H1 (cell line): ENCODE data around the gene EVA1B. TPM values are rescaled to one million over a fixed set of nuclear protein-coding genes. Genes with fewer than 3 reads are reported as not detected.

ENCODE experiments used
- CTCF ChIA-PET: fragments of 300-600 bp; sonication (Branson Sonifier 250); formaldehyde crosslinking; loops from one replicate; lab custom pipeline; 2021; ENCODE audit not compliant: partially characterized antibody; lab: Charles Lee
- POLR2A ChIA-PET: fragments of 300-600 bp; sonication (Branson Sonifier 250); formaldehyde crosslinking; loops from one replicate; lab custom pipeline; 2021; ENCODE audit warnings: inconsistent platforms; ENCODE audit not compliant: partially characterized antibody; lab: Charles Lee
- DNase-seq, 2 experiments: peaks; one replicate each; pipeline versions ENCODE4 v3.0.0 to v3.0.0-alpha.2; 2010 to 2022; ENCODE audit warnings: low spot score in 2 of 2, low read depth in 1 of 2, mixed read lengths in 1 of 2
- FAIRE-seq: peaks from 2 replicates; lab custom pipeline; 2011; peaks lifted over from hg19 to GRCh38; lab: Jason Lieb, UNC
- H2AFZ ChIP-seq: 2 replicates; pipeline ENCODE4 v1.8.1; 2012; ENCODE audit warnings: low read length, inconsistent platforms
- H2AK5ac ChIP-seq: 2 replicates; pipeline ENCODE4 v1.6.1; 2013; ENCODE audit warnings: low read depth, low read length
- H2BK120ac ChIP-seq: replicated peaks from 2 replicates; pipeline ENCODE3; 2013; ENCODE audit warnings: low read depth, low read length, inconsistent platforms
- H2BK12ac ChIP-seq: 2 replicates; pipeline ENCODE4 v1.6.1; 2013; ENCODE audit warnings: low read depth, low read length
- H2BK15ac ChIP-seq: 2 replicates; pipeline ENCODE4 v1.6.1; 2013; ENCODE audit warnings: low read length
- H2BK20ac ChIP-seq: 2 replicates; pipeline ENCODE4 v1.6.1; 2013; ENCODE audit warnings: low read length
- H2BK5ac ChIP-seq: 2 replicates; pipeline ENCODE4 v1.6.1; 2013; ENCODE audit warnings: low read depth, low read length
- H3K14ac ChIP-seq: 2 replicates; pipeline ENCODE4 v1.6.1; 2013; ENCODE audit warnings: inconsistent platforms; ENCODE audit not compliant: insufficient read length
- H3K18ac ChIP-seq: 2 replicates; pipeline ENCODE4 v1.6.1; 2013; ENCODE audit warnings: low read length; ENCODE audit errors: extremely low read depth
- H3K23ac ChIP-seq: 2 replicates; pipeline ENCODE4 v1.6.1; 2013; ENCODE audit warnings: inconsistent platforms; ENCODE audit not compliant: insufficient read length
- H3K23me2 ChIP-seq: 2 replicates; pipeline ENCODE4 v1.6.1; 2013; ENCODE audit warnings: low read depth, low read length
- H3K27ac ChIP-seq: 2 replicates; pipeline ENCODE4 v1.6.1; 2011; ENCODE audit warnings: low read depth, low read length, inconsistent platforms
- H3K27me3 ChIP-seq, 4 experiments: replicated peaks in 1 of 4; 1 replicate in 1 of 4; 2 replicates in 3 of 4; pipeline versions ENCODE4 v1.6.1 to v1.8.1; 2011 to 2013; ENCODE audit warnings: low read length in 3 of 4, mild to moderate bottlenecking in 3 of 4, inconsistent platforms in 2 of 4, mixed read lengths in 2 of 4, moderate library complexity in 1 of 4; ENCODE audit not compliant: control insufficient read depth in 3 of 4, insufficient read depth in 3 of 4; ENCODE audit errors: extremely low read depth in 1 of 4
- H3K36me3 ChIP-seq, 4 experiments: 2 replicates each; pipeline versions ENCODE4 v1.6.1 to v1.8.1; 2011 to 2013; ENCODE audit warnings: mild to moderate bottlenecking in 4 of 4, low read length in 3 of 4, moderate library complexity in 2 of 4, control low read depth in 1 of 4, inconsistent platforms in 1 of 4; ENCODE audit not compliant: insufficient read depth in 4 of 4, control insufficient read depth in 2 of 4
- H3K4ac ChIP-seq: replicated peaks from 2 replicates; pipeline ENCODE3; 2013; ENCODE audit warnings: low read length, low read depth, mixed read lengths, inconsistent platforms; ENCODE audit not compliant: insufficient read length
- H3K4me1 ChIP-seq, 4 experiments: replicated peaks in 1 of 4; 1 replicate in 1 of 4; 2 replicates in 3 of 4; pipeline versions ENCODE4 v1.6.1 to v1.8.1; 2011 to 2013; ENCODE audit warnings: low read length in 3 of 4, inconsistent platforms in 2 of 4, mixed read lengths in 1 of 4; ENCODE audit not compliant: insufficient read depth in 4 of 4, control insufficient read depth in 3 of 4
- H3K4me2 ChIP-seq, 2 experiments: 2 replicates each; pipeline versions ENCODE4 v1.6.1 to v1.8.1; 2011 to 2013; ENCODE audit warnings: low read depth in 2 of 2, low read length in 2 of 2, control low read depth in 1 of 2, inconsistent platforms in 1 of 2, mild to moderate bottlenecking in 1 of 2; ENCODE audit not compliant: insufficient read depth in 1 of 2
- H3K4me3 ChIP-seq, 4 experiments: fragments of 200-600, 300-600 bp in 1 of 4; sonication (generic), shearing (Covaris generic), sonication (Bioruptor Twin) in 1 of 4; 2 replicates each; pipeline versions ENCODE4 v1.5.1 to v1.8.1; 2011 to 2016; ENCODE audit warnings: low read length in 4 of 4, low read depth in 3 of 4, control low read depth in 2 of 4, inconsistent platforms in 2 of 4, mild to moderate bottlenecking in 2 of 4, mixed read lengths in 1 of 4, moderate library complexity in 1 of 4; ENCODE audit not compliant: insufficient read depth in 2 of 4; ENCODE audit errors: extremely low read depth in 1 of 4
- H3K56ac ChIP-seq: replicated peaks from 2 replicates; pipeline ENCODE3; 2013; ENCODE audit warnings: low read depth, mild to moderate bottlenecking, mixed read lengths, low read length, inconsistent platforms; ENCODE audit not compliant: insufficient read length
- H3K79me1 ChIP-seq: 2 replicates; pipeline ENCODE4 v1.6.1; 2013; ENCODE audit warnings: low read depth, low read length, control low read depth
- H3K79me2 ChIP-seq, 2 experiments: 2 replicates each; pipeline versions ENCODE4 v1.6.1 to v1.8.1; 2012 to 2013; ENCODE audit warnings: low read length in 2 of 2, mild to moderate bottlenecking in 2 of 2, inconsistent platforms in 1 of 2; ENCODE audit not compliant: insufficient read depth in 2 of 2, control insufficient read depth in 1 of 2
- H3K9ac ChIP-seq, 4 experiments: replicated peaks in 1 of 4; 1 replicate in 1 of 4; 2 replicates in 3 of 4; pipeline versions ENCODE4 v1.6.1 to v1.8.1; 2011 to 2013; ENCODE audit warnings: low read depth in 3 of 4, low read length in 3 of 4, control low read depth in 2 of 4, mild to moderate bottlenecking in 2 of 4, moderate library complexity in 2 of 4, inconsistent platforms in 1 of 4; ENCODE audit errors: extremely low read depth in 1 of 4
- H3K9me3 ChIP-seq, 2 experiments: 2 replicates each; pipeline versions ENCODE4 v1.6.1 to v1.8.1; 2012 to 2013; ENCODE audit warnings: mild to moderate bottlenecking in 2 of 2, moderate library complexity in 2 of 2, control low read depth in 1 of 2, inconsistent platforms in 1 of 2, low read depth in 1 of 2, low read length in 1 of 2, mixed read lengths in 1 of 2; ENCODE audit not compliant: insufficient read depth in 2 of 2
- H4K20me1 ChIP-seq, 2 experiments: replicated peaks in 1 of 2; 2 replicates each; pipeline versions ENCODE3 to v1.8.1; 2011 to 2013; ENCODE audit warnings: inconsistent platforms in 2 of 2, low read length in 2 of 2, mild to moderate bottlenecking in 1 of 2; ENCODE audit not compliant: insufficient read depth in 2 of 2, control insufficient read depth in 1 of 2
- H4K5ac ChIP-seq: 2 replicates; pipeline ENCODE4 v1.6.1; 2013; ENCODE audit warnings: low read length, low read depth, mixed read lengths, inconsistent platforms; ENCODE audit not compliant: insufficient read length
- H4K8ac ChIP-seq: 2 replicates; pipeline ENCODE4 v1.8.0; 2013; ENCODE audit warnings: mild to moderate bottlenecking, moderate library complexity, low read length, inconsistent platforms; ENCODE audit not compliant: insufficient read depth; ENCODE audit errors: extremely low read depth
- H4K91ac ChIP-seq: replicated peaks from 2 replicates; pipeline ENCODE3; 2013; ENCODE audit warnings: low read length, mixed read lengths, inconsistent platforms; ENCODE audit not compliant: insufficient read length
- HDAC6 ChIP-seq: IDR thresholded peaks from one replicate; pipeline ENCODE4 v1.7.1; 2012; ENCODE audit warnings: low read depth, mild to moderate bottlenecking, inconsistent platforms, low read length, moderate library complexity
- PHF8 ChIP-seq: fragments of 200-600 bp; sonication (generic); conservative IDR thresholded peaks from 2 replicates; pipeline ENCODE4 v1.7.1; 2012; ENCODE audit warnings: low read depth, mild to moderate bottlenecking, inconsistent platforms, low read length, moderate library complexity
- POLR2A ChIP-seq, 2 experiments: IDR thresholded peaks; 1 replicate in 1 of 2; 2 replicates in 1 of 2; pipeline ENCODE4 v1.6.1; 2011; ENCODE audit warnings: low read depth in 2 of 2, low read length in 2 of 2, mild to moderate bottlenecking in 2 of 2; ENCODE audit errors: control extremely low read depth in 1 of 2
- SAP30 ChIP-seq: fragments of 300-600 bp; sonication (generic); IDR thresholded peaks from 2 replicates; pipeline ENCODE4 v1.7.1; 2012; ENCODE audit warnings: low read length, moderate library complexity, mild to moderate bottlenecking, inconsistent platforms; ENCODE audit not compliant: insufficient read depth, insufficient replicate concordance
- SIRT6 ChIP-seq: IDR thresholded peaks from one replicate; pipeline ENCODE4 v1.7.1; 2012; ENCODE audit warnings: low read length, inconsistent platforms
- SIX5 ChIP-seq: IDR thresholded peaks from 2 replicates; pipeline ENCODE4 v1.6.1; 2011; ENCODE audit warnings: mild to moderate bottlenecking, low read depth, low read length
- SRF ChIP-seq: IDR thresholded peaks from 2 replicates; pipeline ENCODE4 v1.6.1; 2011; ENCODE audit warnings: mild to moderate bottlenecking, low read depth, low read length, moderate library complexity
- TAF7 ChIP-seq: optimal IDR thresholded peaks from 2 replicates; pipeline ENCODE3; 2011; ENCODE audit warnings: low read depth, mild to moderate bottlenecking, inconsistent platforms, low read length, moderate library complexity, borderline replicate concordance
- TCF12 ChIP-seq: IDR thresholded peaks from 2 replicates; pipeline ENCODE4 v1.6.1; 2011; ENCODE audit warnings: low read depth, mild to moderate bottlenecking, low read length
- YY1 ChIP-seq: IDR thresholded peaks from 2 replicates; pipeline ENCODE4 v1.6.1; 2011; ENCODE audit warnings: low read depth, mild to moderate bottlenecking, low read length
- ZNF274 ChIP-seq: IDR thresholded peaks from 2 replicates; pipeline ENCODE4 v1.7.0; 2012; ENCODE audit warnings: low read length, borderline replicate concordance; ENCODE audit errors: extremely low read depth
- WGBS, 2 experiments: shearing (Covaris generic) in 1 of 2; methylation state at CpG; one replicate each; pipeline versions ENCODE4 v1.1.6 to v1.1.7; 2013 to 2015; ENCODE audit warnings: low lambda C conversion rate in 2 of 2, mixed read lengths in 2 of 2, inconsistent platforms in 1 of 2, low coverage in 1 of 2, missing lambda C conversion rate in 1 of 2; ENCODE audit not compliant: insufficient replicate concordance in 2 of 2, insufficient coverage in 1 of 2, insufficient read length in 1 of 2; ENCODE audit errors: extremely low coverage in 1 of 2, missing lambda C conversion rate in 1 of 2; 5-methylcytosine and 5-hydroxymethylcytosine counted together
- polyA plus RNA-seq, 7 experiments: library from polyadenylated mRNA; depleted of rRNA in 3 of 7; stranded (reverse) in 5 of 7; unstranded in 2 of 7; fragments of >200 nt in 5 of 7; fragments of 200-250 nt in 2 of 7; gene quantifications; 1 replicate in 5 of 7; 2 replicates in 1 of 7; 4 replicates in 1 of 7; pipeline versions ENCODE4 v1.2.1 to v1.2.3, GENCODE V29; 2011 to 2013; ENCODE audit warnings: missing spikeins in 2 of 7, mixed read lengths in 2 of 7
- total RNA-seq: library from RNA; stranded (reverse); fragmentation: NEBNext Ultra II Directional; extraction: Animal tissue kit (Norgen Biotek cat#: 25700); gene quantifications from 2 replicates; pipeline ENCODE4 v1.2.1, GENCODE V29; 2021
- TF ChIP-seq, protein P1 (sequence below): IDR thresholded peaks from 2 replicates; pipeline ENCODE4 v1.6.1; 2011; ENCODE audit warnings: low read length, improper control_type of control experiment
- TF ChIP-seq, protein P2 (sequence below): IDR thresholded peaks from 2 replicates; pipeline ENCODE4 v1.6.1; 2012; ENCODE audit warnings: inconsistent platforms

The EVA1B gene
- total and polyA plus RNA-seq, 2 of the 8 experiments (the other 6 are each of a cell fraction or from before 2014, with no cell fraction given): 10.0 to 19.9 TPM

GRCh38 chr1:36301220-36301619, 22.2 kb downstream of the EVA1B start:
- ChIA-PET CTCF (interaction anchor here (0.6 to 10.4 kb wide), 14 partner anchors 15 to 206 kb away, joined by 3 to 68 read pairs (median 5); partner anchors contain the start of genes STK40 and TRAPPC3), POLR2A (interaction anchor here (1.3 kb wide), 1 partner anchor 67 kb away, joined by 3 read pairs; no protein-coding TSS in a partner anchor)
- DNase-seq: no peak
- Histone ChIP-seq H2BK5ac (no peak overlapping the region), H3K18ac (no peak overlapping the region), H3K79me1 (no peaks in the 10 kb centered on the region; the same call in 1 of the 2 replicates), H3K9me3 (no peaks in the 10 kb centered on the region), H3K14ac (no peak overlapping the region), H2BK20ac (no peak overlapping the region), H3K27ac (no peak overlapping the region), H3K4me2 (no peak overlapping the region), H4K8ac (no peak overlapping the region), H3K23me2 (no peaks in the 10 kb centered on the region; the same call in none of the 2 replicates), H3K36me3 (peaks cover 25 to 67% (median 53%) of the 10 kb centered on the region in 4 experiments), H2AK5ac (no peak overlapping the region), H3K56ac (no peak overlapping the region), H2BK15ac (no peak overlapping the region), H3K27me3 (no peaks in the 10 kb centered on the region), H3K4me3 (no peak overlapping the region), H4K20me1 (peaks cover 0 to 8% of the 10 kb centered on the region in 2 experiments), H3K9ac (no peak overlapping the region), H3K79me2 (no peaks in the 10 kb centered on the region), H2BK120ac (no peak overlapping the region), H2BK12ac (no peak overlapping the region), H3K4ac (no peak overlapping the region), H3K23ac (no peak overlapping the region), H4K5ac (no peak overlapping the region), H4K91ac (no peak overlapping the region), H2AFZ (no peak overlapping the region), H3K4me1 (peaks cover 0 to 3% (median 1%) of the 10 kb centered on the region in 4 experiments; a peak in 2 of 7 replicates)
- TF ChIP-seq, protein P1, sequence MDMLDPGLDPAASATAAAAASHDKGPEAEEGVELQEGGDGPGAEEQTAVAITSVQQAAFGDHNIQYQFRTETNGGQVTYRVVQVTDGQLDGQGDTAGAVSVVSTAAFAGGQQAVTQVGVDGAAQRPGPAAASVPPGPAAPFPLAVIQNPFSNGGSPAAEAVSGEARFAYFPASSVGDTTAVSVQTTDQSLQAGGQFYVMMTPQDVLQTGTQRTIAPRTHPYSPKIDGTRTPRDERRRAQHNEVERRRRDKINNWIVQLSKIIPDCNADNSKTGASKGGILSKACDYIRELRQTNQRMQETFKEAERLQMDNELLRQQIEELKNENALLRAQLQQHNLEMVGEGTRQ: no peak
- TF ChIP-seq, protein P2, sequence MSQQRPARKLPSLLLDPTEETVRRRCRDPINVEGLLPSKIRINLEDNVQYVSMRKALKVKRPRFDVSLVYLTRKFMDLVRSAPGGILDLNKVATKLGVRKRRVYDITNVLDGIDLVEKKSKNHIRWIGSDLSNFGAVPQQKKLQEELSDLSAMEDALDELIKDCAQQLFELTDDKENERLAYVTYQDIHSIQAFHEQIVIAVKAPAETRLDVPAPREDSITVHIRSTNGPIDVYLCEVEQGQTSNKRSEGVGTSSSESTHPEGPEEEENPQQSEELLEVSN: no peak
- no peak for TF ChIP-seq TAF7
- TF ChIP-seq ZNF274: no peak
- TF ChIP-seq TCF12: no peak
- no peak for TF ChIP-seq POLR2A (IDR thresholded peaks at IDR 0.05; ENCODE audit: control extremely low read depth in 1 of 2, low read depth in 2 of 2, low read length in 2 of 2)
- TF ChIP-seq PHF8: no peak
- no peak for TF ChIP-seq SIRT6
- TF ChIP-seq SAP30: no peak
- no peak for TF ChIP-seq SIX5
- TF ChIP-seq HDAC6: no peak
- no peak for TF ChIP-seq SRF
- no peak for TF ChIP-seq YY1
- FAIRE-seq: no peak
- WGBS, 2 experiments: 92% methylated on average over 1 of the region's 1 CpG; no CpG with 5 or more reads in 1 of the 2 experiments
